Tibial nerve (tissue), 4 donors: ENCODE results near the gene CDKN2B-AS1. TPM values are rescaled to one million over a fixed set of nuclear protein-coding genes. Genes with fewer than 3 reads are reported as not detected.

ENCODE experiments used
- DNase-seq, 2 donors: peaks; one replicate each; pipeline ENCODE4 v3.0.0-alpha.2; 2019; ENCODE audit warnings: low spot score in 2 of 2
- H3K27ac ChIP-seq, 4 donors: fragments of 200-600 bp; sonication (generic) in 3 of 4; one replicate each; pipeline ENCODE4 v1.5.1; 2017 to 2019; ENCODE audit warnings: mild to moderate bottlenecking in 1 of 4
- H3K27me3 ChIP-seq, 2 donors: fragments of 200-600 bp; sonication (generic) in 1 of 2; one replicate each; pipeline versions ENCODE4 v1.5.1 to v1.6.0; 2017 to 2019
- H3K36me3 ChIP-seq, 3 donors: fragments of 200-600 bp; sonication (generic); one replicate each; pipeline ENCODE4 v1.5.1; 2018 to 2019
- H3K4me1 ChIP-seq, 4 donors: fragments of 200-600 bp; sonication (generic) in 3 of 4; one replicate each; pipeline ENCODE4 v1.5.1; 2017 to 2019
- H3K4me3 ChIP-seq, 4 donors: fragments of 200-600 bp; sonication (generic) in 3 of 4; one replicate each; pipeline ENCODE4 v1.5.1; 2017 to 2019; ENCODE audit warnings: mild to moderate bottlenecking in 1 of 4, moderate library complexity in 1 of 4
- H3K9me3 ChIP-seq, 4 donors: fragments of 200-600 bp; sonication (generic) in 3 of 4; one replicate each; pipeline ENCODE4 v1.5.1; 2017 to 2019
- EP300 ChIP-seq, 2 donors: sonication (generic); formaldehyde crosslinking; IDR thresholded peaks; one replicate each; pipeline ENCODE4 v1.6.1; 2017; ENCODE audit warnings: antibody characterized with exemption in 2 of 2, mild to moderate bottlenecking in 1 of 2
- POLR2A ChIP-seq, 2 donors: fragments of 450-650 bp; IDR thresholded peaks; one replicate each; pipeline ENCODE4 v1.6.1; 2017; ENCODE audit warnings: antibody characterized with exemption in 2 of 2, mild to moderate bottlenecking in 2 of 2, moderate library complexity in 2 of 2
- WGBS, 2 donors: methylation state at CpG; one replicate each; pipeline ENCODE4 v1.1.5; 2018; 5-methylcytosine and 5-hydroxymethylcytosine counted together
- total RNA-seq, 4 donors: library from RNA; depleted of rRNA; stranded (reverse); fragments of >200 nt; gene quantifications; one replicate each; pipeline ENCODE4 v1.1.0, GENCODE V29; 2016
- TF ChIP-seq, protein P1 (sequence below), 5 experiments: fragments of 200-600 bp in 3 of 5; fragments of 450-650 bp in 2 of 5; sonication (generic) in 3 of 5; IDR thresholded peaks; one replicate each; pipeline ENCODE4 v1.5.1; 2016 to 2019; ENCODE audit warnings: antibody characterized with exemption in 5 of 5, mild to moderate bottlenecking in 3 of 5, moderate library complexity in 2 of 5

CDKN2B-AS1 gene
- total RNA-seq, 4 donors from 2014 or later: 0.59 to 1.5 (median 0.90) TPM; not detected in 1

- H3K9me3 ChIP-seq: no peaks in the 10 kb centered on the region
- no peak overlapping the region for H3K27ac ChIP-seq
- no peak for DNase-seq
- H3K4me3 ChIP-seq: no peak overlapping the region
- H3K27me3 ChIP-seq: no peaks in the 10 kb centered on the region
- 92 to 93% methylated on average over 4 of the region's 4 CpGs for WGBS, 2 donors
- TF ChIP-seq EP300 (IDR thresholded peaks at IDR 0.05): no peak
- TF ChIP-seq, protein P1, sequence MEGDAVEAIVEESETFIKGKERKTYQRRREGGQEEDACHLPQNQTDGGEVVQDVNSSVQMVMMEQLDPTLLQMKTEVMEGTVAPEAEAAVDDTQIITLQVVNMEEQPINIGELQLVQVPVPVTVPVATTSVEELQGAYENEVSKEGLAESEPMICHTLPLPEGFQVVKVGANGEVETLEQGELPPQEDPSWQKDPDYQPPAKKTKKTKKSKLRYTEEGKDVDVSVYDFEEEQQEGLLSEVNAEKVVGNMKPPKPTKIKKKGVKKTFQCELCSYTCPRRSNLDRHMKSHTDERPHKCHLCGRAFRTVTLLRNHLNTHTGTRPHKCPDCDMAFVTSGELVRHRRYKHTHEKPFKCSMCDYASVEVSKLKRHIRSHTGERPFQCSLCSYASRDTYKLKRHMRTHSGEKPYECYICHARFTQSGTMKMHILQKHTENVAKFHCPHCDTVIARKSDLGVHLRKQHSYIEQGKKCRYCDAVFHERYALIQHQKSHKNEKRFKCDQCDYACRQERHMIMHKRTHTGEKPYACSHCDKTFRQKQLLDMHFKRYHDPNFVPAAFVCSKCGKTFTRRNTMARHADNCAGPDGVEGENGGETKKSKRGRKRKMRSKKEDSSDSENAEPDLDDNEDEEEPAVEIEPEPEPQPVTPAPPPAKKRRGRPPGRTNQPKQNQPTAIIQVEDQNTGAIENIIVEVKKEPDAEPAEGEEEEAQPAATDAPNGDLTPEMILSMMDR (IDR thresholded peaks at IDR 0.05): no peak
- no peak for TF ChIP-seq POLR2A (IDR thresholded peaks at IDR 0.05)
- no peaks in the 10 kb centered on the region for H3K36me3 ChIP-seq
- H3K4me1 ChIP-seq: peaks cover 0 to 23% (median 2%) of the 10 kb centered on the region in 4 donors
Observed at GRCh38 chr9:22105005-22105722, 110.6 kb downstream of the CDKN2B-AS1 start.

DNA sequence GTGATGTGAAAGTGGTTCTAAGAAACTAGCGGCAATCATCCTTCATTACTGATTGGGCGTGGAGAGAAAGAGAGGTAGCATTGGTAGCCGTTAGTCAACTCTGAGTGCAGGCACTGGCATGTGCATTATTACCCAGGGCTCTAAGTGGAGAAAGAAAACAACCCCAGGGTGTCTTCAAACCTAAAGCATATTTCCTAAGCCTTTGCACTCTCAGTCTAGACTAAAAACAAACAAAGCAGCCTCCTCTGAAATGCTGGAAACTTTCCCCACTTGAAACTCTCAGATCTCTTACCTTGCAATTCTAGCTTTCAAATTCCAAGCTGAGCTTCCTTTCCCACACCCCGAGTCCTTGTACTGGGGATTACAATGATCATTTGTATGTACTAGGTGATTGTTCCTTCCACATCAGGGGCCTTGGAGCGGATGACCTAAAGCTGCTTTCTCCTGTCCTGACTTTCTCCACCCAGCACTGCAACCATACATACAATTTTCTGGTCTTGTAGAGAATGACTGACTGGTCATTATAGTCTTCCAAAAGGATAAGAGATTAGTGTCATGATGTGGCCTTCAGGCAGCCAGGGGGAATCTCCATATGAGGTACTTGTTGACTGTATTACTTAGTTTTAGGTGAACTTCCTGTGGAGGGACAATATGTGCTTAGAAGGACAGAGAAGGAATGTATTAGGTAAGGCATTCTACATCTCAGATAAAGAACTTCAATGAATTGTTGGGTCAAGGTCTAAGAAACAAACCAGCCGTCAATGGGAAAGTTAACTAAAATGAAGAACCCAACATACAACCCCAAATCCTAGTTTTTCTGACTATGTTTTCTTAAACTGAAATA lies 112.8 kb downstream of the CDKN2B-AS1 start:
- Histone ChIP-seq H3K4me1 (peaks cover 0 to 23% (median 2%) of the 10 kb centered on the region in 4 donors), H3K36me3 (no peaks in the 10 kb centered on the region), H3K27me3 (no peaks in the 10 kb centered on the region), H3K9me3 (no peaks in the 10 kb centered on the region), H3K27ac (no peak overlapping the region), H3K4me3 (no peak overlapping the region)
- DNase-seq: no peak
- TF ChIP-seq POLR2A (IDR thresholded peaks at IDR 0.05): no peak
- no peak for TF ChIP-seq EP300 (IDR thresholded peaks at IDR 0.05)
- TF ChIP-seq, protein P1 (IDR thresholded peaks at IDR 0.05): no peak
- 84 to 86% methylated on average over 6 of the region's 6 CpGs for WGBS, 2 donors

GRCh38 chr9:22108581-22109370 lies 114.2 kb downstream of the CDKN2B-AS1 start:
- Histone ChIP-seq H3K27ac (peak overlapping the region in 1 of 4 donors; percentile 10), H3K4me3 (no peak overlapping the region), H3K4me1 (peaks cover 0 to 11% (median 1%) of the 10 kb centered on the region in 4 donors), H3K36me3 (no peaks in the 10 kb centered on the region), H3K9me3 (no peaks in the 10 kb centered on the region), H3K27me3 (no peaks in the 10 kb centered on the region)
- DNase-seq: no peak
- 51 to 57% methylated on average over 4 of the region's 4 CpGs for WGBS, 2 donors
- TF ChIP-seq EP300 (IDR thresholded peaks at IDR 0.05): no peak
- TF ChIP-seq, protein P1 (IDR thresholded peaks at IDR 0.05): no peak
- no peak for TF ChIP-seq POLR2A (IDR thresholded peaks at IDR 0.05)

DNA sequence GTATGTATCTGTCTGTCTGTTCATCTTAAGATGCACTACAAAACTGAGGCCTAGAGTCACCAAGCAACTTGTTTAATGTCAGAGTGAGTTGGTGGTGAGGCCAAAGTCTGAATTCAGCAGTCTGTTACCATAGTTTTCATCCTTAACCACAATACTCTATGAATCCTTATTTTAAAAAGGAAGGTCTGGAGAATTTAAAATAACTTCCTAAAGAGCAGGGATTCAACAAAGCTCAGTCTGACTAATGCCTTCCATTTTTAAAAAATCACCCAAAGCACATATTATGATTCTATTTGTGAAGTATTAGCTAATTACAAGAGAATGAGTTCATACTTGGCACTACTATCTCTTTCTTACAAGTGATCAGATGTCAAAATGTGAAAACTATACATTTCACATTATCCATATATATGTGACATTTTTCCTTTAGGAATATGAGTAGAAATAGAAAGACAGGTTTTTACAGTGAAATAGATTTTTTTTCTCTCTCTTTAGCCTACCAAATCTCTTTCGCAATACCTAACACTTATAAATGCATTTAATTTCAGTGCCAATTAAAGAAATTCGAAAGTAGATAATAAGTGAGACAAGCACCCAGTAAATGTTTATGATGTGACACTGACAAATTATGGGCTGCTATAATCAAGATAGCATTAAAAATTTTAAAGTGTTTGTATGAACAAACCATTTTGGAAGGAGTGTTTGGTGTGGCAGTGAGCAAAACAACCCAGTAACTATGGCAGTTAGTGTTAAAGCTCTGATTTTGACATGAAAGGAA lies 116.8 kb downstream of the CDKN2B-AS1 start:
- Histone ChIP-seq H3K4me3 (no peak overlapping the region), H3K4me1 (peaks cover 0 to 6% (median 0%) of the 10 kb centered on the region in 4 donors), H3K9me3 (no peaks in the 10 kb centered on the region), H3K36me3 (no peaks in the 10 kb centered on the region), H3K27ac (no peak overlapping the region), H3K27me3 (no peaks in the 10 kb centered on the region)
- DNase-seq: no peak
- WGBS, 2 donors: 85 to 91% methylated on average over 2 of the region's 2 CpGs
- TF ChIP-seq EP300 (IDR thresholded peaks at IDR 0.05) (no peak), POLR2A (IDR thresholded peaks at IDR 0.05) (no peak)
- TF ChIP-seq, protein P1 (IDR thresholded peaks at IDR 0.05): no peak
